GM19438 (cell line): ENCODE data around the gene ZFR2.

Experiments
- ATAC-seq: cut with Tn5 transposase; IDR thresholded peaks from one replicate; pipeline ENCODE4 v1.9.1; 2021; ENCODE audit warnings: low read depth; ENCODE audit not compliant: unreplicated experiment

Gene ZFR2

GRCh38 chr19:3839941-3840340 is 28.9 kb downstream of the ZFR2 start:
- ATAC-seq: no peak

- no peak for ATAC-seq
Observed at GRCh38 chr19:3838661-3839060, 30.2 kb downstream of the ZFR2 start.

DNA sequence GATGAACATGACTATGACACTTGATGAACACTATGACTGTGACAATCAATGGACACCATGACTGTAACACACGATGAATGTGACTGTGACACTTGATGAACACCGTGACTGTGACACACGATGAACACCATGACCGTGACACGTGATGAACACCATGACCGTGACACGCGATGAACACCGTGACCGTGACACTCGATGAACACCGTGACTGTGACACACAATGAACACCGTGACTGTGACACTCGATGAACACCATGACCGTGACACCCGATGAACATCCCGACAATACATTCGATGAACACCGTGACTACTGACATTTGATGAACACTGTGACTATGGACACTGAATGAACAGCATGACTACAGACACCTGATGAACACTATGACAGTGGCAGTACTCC is 30.9 kb downstream of the ZFR2 start:
- ATAC-seq: no peak

- ATAC-seq: no peak
Observed at GRCh38 chr19:3837332-3837731, 31.5 kb downstream of the ZFR2 start.

DNA sequence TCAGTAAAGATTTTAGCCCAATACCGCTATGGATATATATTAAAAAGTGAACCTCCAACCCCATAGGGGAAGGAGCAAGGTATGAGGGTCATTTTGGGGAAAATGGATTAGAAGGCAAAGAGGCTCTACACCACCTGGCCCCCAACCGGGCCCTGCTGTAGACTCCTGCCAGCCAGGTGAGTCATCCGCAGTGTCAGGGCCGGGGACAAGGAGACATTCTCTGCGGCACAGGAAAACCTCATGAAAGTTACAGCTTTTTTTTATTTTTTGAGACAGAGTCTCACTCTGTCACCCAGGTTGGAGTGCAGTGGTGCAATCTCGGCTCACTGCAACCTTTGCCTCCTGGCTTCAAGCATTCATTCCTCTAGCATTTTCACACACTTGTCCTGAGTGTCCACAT is 32.0 kb downstream of the ZFR2 start:
- no peak for ATAC-seq

DNA sequence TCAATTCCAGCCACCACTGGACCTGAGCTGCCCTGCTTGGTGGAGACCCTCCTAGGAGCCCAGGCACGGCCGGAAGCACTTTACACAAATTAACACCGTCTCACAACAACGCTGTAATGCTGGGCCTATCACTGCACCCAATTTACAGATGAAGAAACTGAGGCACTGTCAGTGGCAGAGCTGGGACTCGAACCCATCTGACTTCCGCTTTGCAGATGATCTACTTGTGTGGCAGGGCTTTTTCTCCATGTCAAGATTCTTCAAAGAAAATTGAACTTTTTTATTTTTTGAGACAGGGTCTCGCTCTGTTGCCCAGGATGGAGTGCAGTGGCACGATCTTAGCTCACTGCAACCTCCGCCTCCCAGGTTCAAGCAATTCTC is 33.8 kb downstream of the ZFR2 start:
- ATAC-seq: no peak

DNA sequence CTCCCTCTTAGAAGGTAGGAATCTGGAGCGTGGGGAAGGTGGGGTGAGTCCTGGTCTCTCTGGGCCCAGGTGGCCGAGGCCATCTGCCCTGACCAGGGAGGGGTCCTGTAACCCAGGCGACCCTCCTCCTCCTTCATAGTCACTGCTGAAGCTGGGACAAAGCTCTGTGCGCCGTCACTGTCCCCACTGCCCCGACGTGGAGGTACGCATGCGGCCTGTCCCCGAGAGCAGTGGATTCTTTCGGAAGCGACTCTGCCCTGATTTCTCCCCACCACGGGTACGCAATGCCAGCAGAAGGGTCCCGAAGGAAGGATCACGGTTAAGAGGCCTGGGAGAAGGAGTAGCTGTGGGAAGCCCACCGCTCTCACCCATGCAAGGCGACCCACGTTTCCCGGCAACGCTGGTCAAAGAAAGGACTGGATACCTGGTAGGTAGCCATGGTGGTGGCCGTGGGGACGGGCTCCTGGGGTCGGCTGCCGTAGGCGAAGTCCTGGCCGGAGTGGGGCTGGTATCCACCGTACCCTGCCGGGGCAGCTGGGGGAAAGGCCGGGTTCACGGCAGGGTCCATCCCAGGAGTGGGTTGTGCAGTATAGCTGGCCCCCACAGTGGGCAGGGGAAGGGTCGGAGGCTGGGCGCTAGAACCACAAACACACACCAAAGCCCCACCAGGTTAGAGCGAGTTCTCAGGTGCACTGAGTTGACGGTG is 34.3 kb downstream of the ZFR2 start:
- ATAC-seq: no peak

DNA sequence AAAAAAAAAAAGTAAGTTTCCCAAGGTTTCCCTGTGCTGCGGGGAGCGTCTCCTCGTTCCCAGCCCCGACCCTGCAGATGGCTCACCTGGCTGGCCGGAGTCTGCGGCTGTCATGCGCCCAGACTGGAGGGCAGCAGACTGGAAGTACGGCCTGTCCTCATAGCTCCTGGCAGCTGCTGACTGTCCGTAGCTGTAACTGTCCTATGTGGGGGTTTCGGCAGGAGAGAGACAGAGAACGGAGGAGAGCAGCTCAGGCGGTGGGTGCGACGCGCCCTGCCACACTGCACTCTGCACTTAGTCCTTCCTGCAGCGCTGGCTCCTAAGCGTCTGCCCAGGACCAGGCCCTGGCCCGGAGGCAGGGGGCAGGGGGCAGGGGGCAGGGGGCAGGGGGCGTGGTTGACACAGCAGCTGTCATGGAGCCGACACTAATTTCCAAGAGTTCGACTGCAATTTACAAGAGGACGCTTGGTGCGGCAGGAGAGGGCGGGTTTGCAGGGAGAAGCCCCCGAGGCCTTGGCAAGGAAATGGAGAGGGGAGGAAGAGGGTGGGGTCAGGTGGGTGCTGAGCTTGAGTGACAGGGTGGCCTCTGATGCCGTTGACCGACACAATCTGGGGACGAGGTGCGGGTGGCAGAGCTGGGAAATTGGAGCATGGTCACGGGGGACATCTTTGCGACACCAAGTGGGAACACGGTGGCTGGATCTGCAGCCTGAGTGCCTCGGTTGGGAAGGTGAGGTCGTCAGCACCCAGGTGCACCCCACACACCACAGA is 35.1 kb downstream of the ZFR2 start:
- no peak for ATAC-seq

GRCh38 chr19:3832001-3832400 is 36.8 kb downstream of the ZFR2 start:
- no peak for ATAC-seq

- ATAC-seq: no peak
Observed at GRCh38 chr19:3831601-3832000, 37.2 kb downstream of the ZFR2 start.

DNA sequence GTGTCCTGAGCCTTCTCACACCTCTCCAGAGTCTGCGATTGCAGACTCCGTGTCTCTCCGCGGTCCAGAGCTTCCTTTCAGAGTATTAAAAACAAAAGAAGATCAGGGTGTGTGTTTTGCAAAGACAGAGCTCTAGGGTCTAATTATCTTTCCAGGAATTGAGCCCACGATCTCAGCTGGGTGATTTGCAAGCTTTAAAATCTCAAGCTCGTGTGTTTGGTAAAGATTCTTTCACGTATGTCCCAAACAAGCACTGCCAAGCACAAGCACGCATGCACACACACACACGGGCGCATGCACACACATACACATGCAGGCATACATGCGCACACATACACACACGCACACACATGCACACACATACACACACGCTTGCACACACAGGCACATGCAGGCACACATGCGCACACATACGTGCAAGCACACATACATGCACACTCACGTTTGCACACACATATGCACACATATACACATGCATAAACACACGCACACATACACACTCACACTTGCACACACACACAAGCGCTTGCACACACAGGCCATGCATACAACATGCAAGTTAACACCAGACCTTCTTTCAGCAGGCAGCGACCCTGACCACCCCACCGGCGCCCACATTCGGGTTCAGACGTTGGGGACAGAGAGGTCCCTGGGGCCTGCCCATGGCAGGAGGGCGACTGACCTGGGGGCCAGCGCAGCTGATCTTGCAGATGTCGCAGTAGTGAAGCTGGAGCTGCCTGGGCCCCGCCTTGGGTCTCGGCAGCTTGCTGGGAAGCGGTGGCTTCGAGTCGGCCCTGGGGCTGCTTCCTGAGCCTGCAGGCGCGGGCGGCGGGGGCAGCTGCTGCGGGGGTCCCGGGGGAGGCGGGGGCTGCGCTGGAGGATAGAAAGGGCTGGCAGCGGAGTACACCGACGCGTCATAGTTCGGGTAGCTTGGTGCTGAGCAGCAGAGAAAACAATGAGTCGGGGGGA is 37.9 kb downstream of the ZFR2 start:
- ATAC-seq: no peak

GRCh38 chr19:3827306-3827705 is 41.5 kb downstream of the ZFR2 start:
- no peak for ATAC-seq

DNA sequence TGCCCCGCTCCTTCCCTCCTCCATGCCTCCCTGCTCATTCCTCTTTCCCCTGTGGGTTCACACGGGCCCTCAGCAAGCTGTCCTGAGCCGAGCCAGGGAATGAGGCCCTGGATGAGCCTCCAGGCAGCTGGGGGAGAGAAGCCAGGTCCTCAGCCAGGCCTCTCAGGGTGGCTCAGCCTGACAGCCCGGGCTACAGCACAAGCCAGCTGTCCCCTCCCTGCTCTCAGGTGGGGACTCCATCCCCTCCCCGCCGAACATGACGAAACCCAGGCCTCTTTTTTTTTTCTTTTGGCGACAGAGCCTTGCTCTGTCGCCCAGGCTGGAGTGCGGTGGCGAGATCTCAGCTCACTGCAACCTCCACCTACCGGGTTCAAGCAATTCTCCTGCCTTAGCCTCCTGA is 42.7 kb downstream of the ZFR2 start:
- no peak for ATAC-seq

GRCh38 chr19:3825286-3825956 is 43.4 kb downstream of the ZFR2 start:
- no peak for ATAC-seq

GRCh38 chr19:3823350-3823713 is 45.5 kb downstream of the ZFR2 start:
- no peak for ATAC-seq

- ATAC-seq: no peak
Observed at GRCh38 chr19:3822683-3823349, 46.0 kb downstream of the ZFR2 start.

DNA sequence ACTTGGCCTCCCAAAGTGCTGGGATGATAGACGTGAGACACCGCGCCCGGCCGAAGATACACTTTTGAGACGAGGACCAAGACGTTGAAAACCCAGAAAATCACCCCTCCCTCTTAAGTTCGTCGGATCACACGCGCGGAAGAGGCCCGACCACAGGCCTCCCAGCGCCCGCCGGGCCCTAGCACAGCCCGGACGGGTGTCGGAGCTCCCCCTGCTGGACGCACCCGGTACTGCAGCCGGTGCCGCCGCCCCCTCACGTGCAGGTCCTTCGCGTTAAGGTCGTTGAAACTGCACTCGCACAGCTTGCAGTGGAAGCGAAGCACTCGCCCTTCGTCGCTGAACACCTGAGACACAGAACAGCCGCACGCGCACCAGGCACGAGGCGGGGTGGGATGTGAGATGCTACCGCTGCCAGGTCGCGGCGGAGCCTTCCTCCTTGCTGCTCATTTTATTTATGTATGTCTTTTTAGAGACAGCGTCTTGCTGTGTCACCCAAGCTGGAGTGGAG is 46.9 kb downstream of the ZFR2 start:
- no peak for ATAC-seq

DNA sequence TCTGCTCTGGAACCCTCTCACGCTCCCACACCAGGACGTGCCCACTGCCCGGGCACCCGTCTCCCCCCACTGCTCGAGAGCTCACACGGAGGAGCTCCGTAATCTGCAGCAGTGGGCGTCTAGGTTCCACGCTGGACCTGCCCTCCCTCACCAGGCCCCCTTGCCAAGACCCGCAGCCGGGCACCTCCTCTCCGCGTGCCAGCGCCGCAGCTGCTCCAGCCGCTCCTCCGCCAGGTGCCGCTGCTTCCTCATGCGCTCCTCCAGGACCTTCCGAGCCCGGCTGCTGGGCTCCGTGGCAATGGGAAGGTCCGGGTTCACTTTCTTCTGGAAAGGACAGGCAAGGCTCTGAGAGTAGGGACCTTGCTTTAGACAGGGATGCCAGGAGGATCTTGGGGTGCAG is 47.7 kb downstream of the ZFR2 start:
- no peak for ATAC-seq

GRCh38 chr19:3819989-3820388 is 48.8 kb downstream of the ZFR2 start:
- no peak for ATAC-seq

DNA sequence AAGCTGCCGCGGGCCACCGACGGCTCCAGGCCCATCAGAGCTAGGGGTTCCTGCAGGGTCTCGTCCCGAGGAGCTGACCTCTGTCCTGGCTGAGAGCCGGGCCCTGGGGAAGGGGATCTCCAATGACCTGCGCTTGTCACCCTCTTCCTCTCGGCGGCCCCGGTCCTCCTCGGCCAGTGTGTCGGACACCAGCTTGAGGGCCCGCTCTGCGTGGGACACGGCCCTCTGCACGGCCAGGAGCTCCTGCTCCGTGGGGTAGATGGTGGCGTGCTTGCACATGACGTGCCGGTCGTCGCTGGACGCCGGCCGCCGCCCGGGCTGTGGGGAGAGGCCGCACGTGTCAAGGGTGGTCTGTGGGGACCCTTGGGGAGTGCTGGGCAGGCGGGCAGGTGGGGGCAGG is 49.9 kb downstream of the ZFR2 start:
- no peak for ATAC-seq
